Hepatocyte (in vitro differentiated cells): ENCODE results near the gene MYADML2. TPM values are rescaled to one million over a fixed set of nuclear protein-coding genes. Genes with fewer than 3 reads are reported as not detected.

Experiments
- DNase-seq: peaks from one replicate; pipeline ENCODE4 v3.0.0-alpha.2; 2016; ENCODE audit warnings: low spot score
- H2AFZ ChIP-seq: fragments of 200-600 bp; sonication (generic); 2 replicates; pipeline ENCODE4 v1.6.0; 2016; ENCODE audit warnings: antibody characterized with exemption, mild to moderate bottlenecking
- H3K27ac ChIP-seq: fragments of 200-600 bp; sonication (generic); 2 replicates; pipeline ENCODE4 v1.5.1; 2016; ENCODE audit warnings: mild to moderate bottlenecking
- H3K27me3 ChIP-seq: fragments of 200-600 bp; sonication (generic); 2 replicates; pipeline ENCODE4 v1.6.1; 2016
- H3K36me3 ChIP-seq: fragments of 200-600 bp; sonication (generic); replicated peaks from 2 replicates; pipeline ENCODE4 v1.5.1; 2016; ENCODE audit warnings: low read depth; ENCODE audit not compliant: insufficient read depth
- H3K4me1 ChIP-seq: fragments of 200-600 bp; sonication (generic); 2 replicates; pipeline ENCODE4 v1.5.1; 2016; ENCODE audit warnings: mild to moderate bottlenecking, moderate library complexity; ENCODE audit not compliant: insufficient read depth
- H3K4me2 ChIP-seq: fragments of 200-600 bp; sonication (generic); 2 replicates; pipeline ENCODE4 v1.6.0; 2016
- H3K4me3 ChIP-seq: fragments of 200-600 bp; sonication (generic); 2 replicates; pipeline ENCODE4 v1.5.1; 2016; ENCODE audit warnings: mild to moderate bottlenecking
- H3K79me2 ChIP-seq: fragments of 200-600 bp; sonication (generic); 2 replicates; pipeline ENCODE4 v1.6.0; 2017; ENCODE audit warnings: mild to moderate bottlenecking
- H3K9me2 ChIP-seq: fragments of 200-600 bp; sonication (generic); replicated peaks from 2 replicates; pipeline ENCODE4 v1.6.0; 2017; ENCODE audit warnings: mild to moderate bottlenecking; ENCODE audit not compliant: insufficient read depth
- H3K9me3 ChIP-seq: fragments of 200-600 bp; sonication (generic); 2 replicates; pipeline ENCODE4 v1.5.1; 2016; ENCODE audit warnings: low read depth, mild to moderate bottlenecking
- H4K20me1 ChIP-seq: fragments of 200-600 bp; sonication (generic); 2 replicates; pipeline ENCODE4 v1.6.0; 2016; ENCODE audit warnings: mild to moderate bottlenecking; ENCODE audit not compliant: insufficient read depth, poor library complexity, severe bottlenecking
- EZH2 ChIP-seq: fragments of 200-600 bp; sonication (generic); IDR thresholded peaks from 2 replicates; pipeline ENCODE4 v1.6.1; 2016; ENCODE audit warnings: antibody characterized with exemption, mild to moderate bottlenecking, borderline replicate concordance
- EZH2phosphoT487 ChIP-seq: fragments of 200-600 bp; sonication (generic); IDR thresholded peaks from one replicate; pipeline ENCODE4 v1.6.1; 2018; ENCODE audit warnings: antibody characterized with exemption, mild to moderate bottlenecking, low read depth, moderate library complexity; ENCODE audit not compliant: unreplicated experiment, severe bottlenecking
- WGBS: methylation state at CpG from one replicate; pipeline ENCODE4 v1.1.6; 2016; ENCODE audit warnings: low lambda C conversion rate; ENCODE audit errors: missing lambda C conversion rate; 5-methylcytosine and 5-hydroxymethylcytosine counted together
- polyA plus RNA-seq: library from polyadenylated mRNA; unstranded; fragments of >200 nt; fragmentation: Nextera tagmentation; extraction: Ambion mirVana; gene quantifications from 2 replicates; pipeline ENCODE4 v1.2.1, GENCODE V29; 2016
- total RNA-seq: library from RNA; depleted of rRNA; stranded (reverse); fragments of >200 nt; gene quantifications from 2 replicates; pipeline ENCODE4 v1.2.3, GENCODE V29; 2014
- TF ChIP-seq, protein P1 (sequence below): fragments of 200-600 bp; sonication (generic); IDR thresholded peaks from 2 replicates; pipeline ENCODE4 v1.5.1; 2016; ENCODE audit warnings: antibody characterized with exemption, mild to moderate bottlenecking; ENCODE audit not compliant: poor library complexity

The MYADML2 gene
- total and polyA plus RNA-seq, 2 experiments from 2014 or later = 0.06 TPM; not detected in 1

- H3K27ac ChIP-seq = no peak overlapping the region
- no peaks in the 10 kb centered on the region for H3K9me3 ChIP-seq
- H3K4me2 ChIP-seq = no peak overlapping the region
- peaks cover 7% of the 10 kb centered on the region for H3K4me1 ChIP-seq
- peaks cover 12% of the 10 kb centered on the region for H3K79me2 ChIP-seq
- H3K4me3 ChIP-seq = no peak overlapping the region
- 96% methylated on average over 55 of the region's 56 CpGs for WGBS
- no peaks in the 10 kb centered on the region for H3K27me3 ChIP-seq
- no peak overlapping the region for H2AFZ ChIP-seq
- no peak for TF ChIP-seq EZH2phosphoT487
- TF ChIP-seq, protein P1, sequence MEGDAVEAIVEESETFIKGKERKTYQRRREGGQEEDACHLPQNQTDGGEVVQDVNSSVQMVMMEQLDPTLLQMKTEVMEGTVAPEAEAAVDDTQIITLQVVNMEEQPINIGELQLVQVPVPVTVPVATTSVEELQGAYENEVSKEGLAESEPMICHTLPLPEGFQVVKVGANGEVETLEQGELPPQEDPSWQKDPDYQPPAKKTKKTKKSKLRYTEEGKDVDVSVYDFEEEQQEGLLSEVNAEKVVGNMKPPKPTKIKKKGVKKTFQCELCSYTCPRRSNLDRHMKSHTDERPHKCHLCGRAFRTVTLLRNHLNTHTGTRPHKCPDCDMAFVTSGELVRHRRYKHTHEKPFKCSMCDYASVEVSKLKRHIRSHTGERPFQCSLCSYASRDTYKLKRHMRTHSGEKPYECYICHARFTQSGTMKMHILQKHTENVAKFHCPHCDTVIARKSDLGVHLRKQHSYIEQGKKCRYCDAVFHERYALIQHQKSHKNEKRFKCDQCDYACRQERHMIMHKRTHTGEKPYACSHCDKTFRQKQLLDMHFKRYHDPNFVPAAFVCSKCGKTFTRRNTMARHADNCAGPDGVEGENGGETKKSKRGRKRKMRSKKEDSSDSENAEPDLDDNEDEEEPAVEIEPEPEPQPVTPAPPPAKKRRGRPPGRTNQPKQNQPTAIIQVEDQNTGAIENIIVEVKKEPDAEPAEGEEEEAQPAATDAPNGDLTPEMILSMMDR = no peak
- TF ChIP-seq EZH2 = no peak
- no peaks in the 10 kb centered on the region for H3K36me3 ChIP-seq
- DNase-seq = no peak
- no peaks in the 10 kb centered on the region for H3K9me2 ChIP-seq
- no peaks in the 10 kb centered on the region for H4K20me1 ChIP-seq
Measured at GRCh38 chr17:81940538-81941483, 6.2 kb downstream of the MYADML2 start.

- 93% methylated on average over 18 of the region's 21 CpGs for WGBS
- no peak overlapping the region for H2AFZ ChIP-seq
- TF ChIP-seq EZH2 (no peak), EZH2phosphoT487 (no peak)
- TF ChIP-seq, protein P1 = no peak
- peaks cover 7% of the 10 kb centered on the region for H3K4me1 ChIP-seq
- H3K79me2 ChIP-seq = peaks cover 15% of the 10 kb centered on the region
- no peaks in the 10 kb centered on the region for H3K9me3 ChIP-seq
- no peak for DNase-seq
- no peaks in the 10 kb centered on the region for H4K20me1 ChIP-seq
- no peaks in the 10 kb centered on the region for H3K27me3 ChIP-seq
- H3K27ac ChIP-seq = no peak overlapping the region
- H3K4me3 ChIP-seq = no peak overlapping the region
- no peaks in the 10 kb centered on the region for H3K9me2 ChIP-seq
- H3K4me2 ChIP-seq = no peak overlapping the region
- no peaks in the 10 kb centered on the region for H3K36me3 ChIP-seq
Measured at GRCh38 chr17:81939881-81940385, 7.1 kb downstream of the MYADML2 start.

DNA sequence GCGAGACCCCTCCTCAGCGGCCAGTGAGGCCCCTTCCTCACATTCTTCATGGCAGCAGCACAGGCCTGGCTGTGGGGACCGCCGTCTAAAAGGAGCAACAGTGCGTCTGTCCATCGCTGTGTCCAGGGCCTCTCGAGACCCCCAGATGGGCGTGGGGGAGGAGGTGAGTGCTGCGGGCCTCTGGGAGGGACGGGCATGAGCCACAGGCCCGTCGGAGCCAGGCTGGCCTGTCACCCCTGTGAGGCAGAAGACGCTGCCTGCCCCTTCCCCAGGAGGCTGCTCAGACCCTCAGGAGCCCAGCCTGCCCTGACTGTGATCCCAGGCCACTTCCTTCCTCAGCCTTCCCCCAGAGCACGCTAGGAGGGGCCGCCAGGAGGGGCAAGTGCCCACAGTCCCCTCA, 7.8 kb downstream of the MYADML2 start:
- Histone ChIP-seq H3K27ac (no peak overlapping the region), H3K27me3 (no peaks in the 10 kb centered on the region)
- WGBS = 86% methylated on average over 15 of the region's 15 CpGs

More for the DNA sequence above, 7.8 kb downstream of the MYADML2 start:
- H2AFZ ChIP-seq = no peak overlapping the region
- H3K4me2 ChIP-seq = no peak overlapping the region
- H3K9me2 ChIP-seq = no peaks in the 10 kb centered on the region
- H3K79me2 ChIP-seq = peaks cover 15% of the 10 kb centered on the region
- H3K4me1 ChIP-seq = peaks cover 7% of the 10 kb centered on the region
- no peaks in the 10 kb centered on the region for H3K9me3 ChIP-seq
- no peaks in the 10 kb centered on the region for H3K36me3 ChIP-seq
- H3K4me3 ChIP-seq = no peak overlapping the region
- DNase-seq = no peak
- H4K20me1 ChIP-seq = no peaks in the 10 kb centered on the region
- TF ChIP-seq, protein P1 = no peak
- no peak for TF ChIP-seq EZH2
- no peak for TF ChIP-seq EZH2phosphoT487
